NCI-H1417 (cell line): ENCODE data around the gene NPPA.

Experiments used
- DNase-seq, 3 experiments: peaks; one replicate each; lab custom pipeline; 2025; lab: John Stamatoyannopoulos, UW

Gene NPPA

DNA sequence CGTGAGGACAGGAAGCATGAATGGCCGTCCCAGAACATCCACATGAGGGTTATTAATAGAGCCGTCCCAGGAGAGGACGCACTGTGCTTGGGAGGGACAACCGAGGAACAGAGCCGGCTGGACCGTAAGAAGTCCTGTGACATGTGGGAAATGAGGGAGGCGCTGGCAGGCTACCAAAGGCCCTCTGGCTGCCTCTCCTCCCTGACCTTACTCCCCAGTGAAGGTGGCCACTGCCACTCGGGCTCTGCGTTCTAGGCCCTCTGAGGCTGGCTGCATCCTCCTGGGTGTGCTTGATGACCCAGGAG, 26.6 kb upstream of the NPPA start:
- DNase-seq, result no peak

DNA sequence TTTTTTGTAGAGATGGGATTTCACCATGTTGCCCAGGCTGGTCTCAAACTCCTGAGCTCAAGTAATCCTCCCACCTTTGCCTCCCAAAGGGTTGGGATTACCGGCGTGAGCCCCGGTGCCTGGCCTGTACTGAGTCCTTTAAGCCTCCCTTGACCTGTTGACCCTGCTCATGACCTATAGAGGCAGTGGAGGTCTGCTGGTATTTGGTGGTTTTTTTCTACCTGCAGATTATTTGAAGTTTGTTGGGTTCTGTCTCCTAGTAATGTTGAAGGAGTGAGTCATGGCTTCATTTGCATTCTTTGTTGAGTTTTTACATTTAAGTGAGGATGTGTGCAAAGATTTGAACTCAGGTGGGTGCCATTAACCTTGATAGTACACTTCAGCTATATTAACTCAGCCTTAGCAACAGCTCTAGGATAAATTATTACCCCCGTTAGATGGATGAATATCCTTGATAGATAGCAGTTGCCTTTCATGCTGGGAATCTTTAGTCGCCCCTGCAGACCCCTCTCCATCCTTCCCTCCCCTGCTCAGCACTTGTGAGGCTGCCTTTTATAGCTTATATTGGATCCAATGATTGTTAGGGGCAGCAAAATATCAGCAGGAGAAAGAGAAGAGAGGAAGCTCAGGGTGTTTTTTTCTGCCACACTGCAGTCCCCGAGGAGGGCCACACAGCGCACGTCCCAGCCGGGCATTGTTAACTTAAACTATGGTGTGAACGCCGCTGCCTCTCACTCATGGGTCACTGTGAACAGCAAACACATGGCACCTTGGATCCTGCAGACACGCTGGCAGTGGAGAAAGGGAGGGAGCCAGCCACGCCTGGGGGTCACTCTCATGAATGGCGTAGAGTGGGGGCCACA, 26.0 kb upstream of the NPPA start:
- DNase-seq, result no peak

DNA sequence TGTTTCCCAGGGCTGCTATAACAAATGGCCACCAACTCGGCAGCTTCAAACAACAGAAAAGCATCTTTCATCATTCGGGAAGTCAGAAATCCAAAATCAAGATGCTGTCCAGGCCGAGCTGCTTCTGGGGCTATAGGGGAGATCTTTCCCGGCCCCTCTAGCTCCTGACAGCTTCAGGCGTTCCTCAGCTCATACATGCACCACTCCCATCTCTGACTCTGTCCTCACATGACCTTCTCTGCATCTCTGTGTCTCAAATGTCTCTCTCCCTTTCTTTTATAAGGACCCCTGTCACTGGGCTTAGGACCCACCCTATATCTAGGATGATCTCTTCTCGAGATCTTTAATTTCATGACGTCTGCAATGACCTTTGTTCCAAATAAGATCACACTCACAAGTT, 25.0 kb upstream of the NPPA start:
- no peak for DNase-seq

DNA sequence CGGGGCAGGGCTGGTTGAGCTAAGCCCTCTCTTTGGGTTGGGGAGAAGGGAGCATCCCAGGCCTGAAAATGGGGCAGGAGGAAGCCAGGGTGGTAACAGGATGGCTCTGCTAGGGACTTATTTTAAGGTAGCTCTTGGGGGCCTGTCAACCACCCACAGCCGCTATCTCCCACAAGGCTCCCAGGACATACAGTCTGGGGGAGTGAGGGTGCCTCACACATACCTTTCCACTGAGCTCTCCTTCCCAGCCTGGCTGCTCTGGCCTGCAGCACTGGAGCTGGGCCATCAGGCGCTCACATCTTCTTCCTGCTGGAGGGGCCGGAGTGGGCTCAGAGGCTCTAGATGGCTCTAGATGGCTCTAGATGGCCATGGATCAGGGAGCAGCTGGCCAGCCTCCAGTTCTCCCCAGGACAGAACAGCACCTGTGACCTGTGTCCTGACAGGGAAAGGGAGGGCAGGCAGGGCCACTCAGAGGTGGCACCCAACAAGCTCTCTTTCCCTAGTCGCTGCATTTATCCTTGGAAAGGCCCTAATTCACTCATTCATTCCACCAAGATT, 22.1 kb upstream of the NPPA start:
- no peak for DNase-seq

DNA sequence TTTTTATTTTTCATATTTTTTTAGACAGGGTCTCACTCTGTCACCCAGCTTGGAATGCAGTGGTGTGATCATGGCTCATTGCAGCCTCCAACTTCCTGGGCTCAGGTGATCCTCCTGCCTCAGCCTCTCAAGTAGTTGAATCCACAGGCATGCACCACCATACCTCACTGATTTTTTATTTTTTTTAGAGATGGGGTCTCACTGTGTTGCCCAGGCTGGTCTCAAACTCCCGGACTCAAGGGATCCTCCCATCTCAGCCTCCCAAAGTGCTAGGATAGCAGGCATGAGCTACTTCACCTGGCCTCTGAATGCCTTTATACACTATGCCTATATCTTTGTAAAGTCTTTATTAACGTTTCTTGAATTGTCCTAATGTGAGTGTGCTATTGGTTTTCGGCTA, 21.5 kb upstream of the NPPA start:
- DNase-seq, result no peak

DNA sequence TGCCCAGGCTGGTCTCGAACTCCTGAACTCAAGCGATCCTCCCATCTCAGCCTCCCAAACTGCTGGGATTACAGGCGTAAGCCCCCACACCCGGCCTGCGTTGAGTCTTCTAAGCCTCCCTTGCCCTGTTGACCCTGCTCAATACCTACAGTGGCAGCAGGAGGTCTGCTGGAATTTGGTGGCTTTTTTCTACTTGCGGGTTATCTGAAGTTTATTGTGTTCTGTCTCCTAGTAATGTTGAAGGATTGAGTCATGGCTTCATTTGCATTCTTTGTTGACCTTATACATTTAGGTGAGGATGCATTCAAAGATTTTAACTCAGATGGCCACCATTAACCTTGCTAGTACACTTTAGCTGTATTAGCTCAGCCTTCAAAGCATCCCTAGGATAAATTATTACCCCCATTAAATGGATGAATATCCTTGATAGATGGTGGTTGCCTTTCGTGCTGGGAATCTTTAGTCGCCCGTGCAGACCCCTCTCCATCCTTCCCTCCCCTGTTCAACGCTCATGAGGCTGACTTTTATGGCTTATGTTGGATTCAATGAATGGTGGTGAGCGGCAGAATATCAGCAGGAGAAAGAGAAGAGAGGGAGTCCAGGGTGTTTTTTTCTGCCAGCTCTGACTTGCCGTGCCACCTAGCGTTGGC, 20.9 kb upstream of the NPPA start:
- no peak for DNase-seq

DNA sequence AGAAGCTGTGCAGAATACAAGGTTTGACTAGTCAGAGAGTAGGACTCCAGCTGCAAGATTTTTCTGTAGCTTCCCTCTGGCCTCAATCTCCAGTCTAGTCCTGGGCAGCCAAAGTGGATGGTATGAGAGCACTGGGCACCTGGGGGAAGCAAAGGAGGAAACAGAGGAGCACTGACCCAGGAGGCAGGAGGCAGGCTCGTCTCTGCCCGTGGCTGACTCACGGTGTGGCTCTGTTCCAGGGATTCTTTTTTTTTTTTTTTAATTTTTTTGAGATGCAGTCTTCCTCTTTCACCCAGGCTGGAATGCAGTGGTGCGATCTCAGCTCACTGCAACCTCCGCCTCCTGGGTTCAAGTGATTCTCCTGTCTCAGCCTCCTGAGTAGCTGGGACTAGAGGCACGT, 15.3 kb upstream of the NPPA start:
- DNase-seq, result no peak

DNA sequence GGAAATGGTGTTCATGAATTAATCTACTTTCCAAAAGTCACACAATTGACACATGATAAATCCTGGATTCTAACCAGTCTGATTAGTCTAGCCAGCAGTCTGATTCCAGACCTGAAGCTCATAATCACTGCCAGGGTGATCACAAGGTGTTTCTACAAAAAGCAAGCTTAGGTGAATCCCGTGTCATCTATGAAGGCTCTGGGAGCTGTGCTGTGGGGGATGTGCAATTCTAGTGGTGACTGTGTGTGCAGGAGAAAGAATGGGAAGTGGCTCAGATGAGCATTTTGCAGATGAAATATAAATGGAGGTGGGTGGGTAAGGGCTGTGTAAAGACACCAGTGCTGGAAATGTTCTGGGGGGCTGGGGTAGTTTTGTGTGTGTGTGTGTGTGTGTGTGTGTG, 13.0 kb upstream of the NPPA start:
- no peak for DNase-seq

DNA sequence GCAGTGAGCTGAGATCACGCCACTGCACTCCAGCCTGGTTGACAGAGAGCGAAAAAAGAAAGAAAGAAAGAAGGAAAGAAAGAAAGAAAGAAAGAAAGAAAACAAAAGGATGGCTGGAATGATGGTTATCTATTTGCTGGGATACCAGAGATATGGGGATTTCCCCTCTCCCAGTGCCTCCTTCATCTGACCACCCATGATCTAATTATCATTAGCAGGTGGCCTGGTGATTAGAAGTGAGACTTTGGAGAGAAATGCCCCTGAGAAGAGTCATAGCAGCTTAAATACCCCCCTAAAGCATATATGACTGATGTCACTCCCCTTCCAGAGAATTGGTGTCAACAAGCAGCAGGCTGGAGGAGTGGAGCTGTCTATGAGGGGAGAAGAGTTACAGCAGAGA, 12.5 kb upstream of the NPPA start:
- no peak for DNase-seq

DNA sequence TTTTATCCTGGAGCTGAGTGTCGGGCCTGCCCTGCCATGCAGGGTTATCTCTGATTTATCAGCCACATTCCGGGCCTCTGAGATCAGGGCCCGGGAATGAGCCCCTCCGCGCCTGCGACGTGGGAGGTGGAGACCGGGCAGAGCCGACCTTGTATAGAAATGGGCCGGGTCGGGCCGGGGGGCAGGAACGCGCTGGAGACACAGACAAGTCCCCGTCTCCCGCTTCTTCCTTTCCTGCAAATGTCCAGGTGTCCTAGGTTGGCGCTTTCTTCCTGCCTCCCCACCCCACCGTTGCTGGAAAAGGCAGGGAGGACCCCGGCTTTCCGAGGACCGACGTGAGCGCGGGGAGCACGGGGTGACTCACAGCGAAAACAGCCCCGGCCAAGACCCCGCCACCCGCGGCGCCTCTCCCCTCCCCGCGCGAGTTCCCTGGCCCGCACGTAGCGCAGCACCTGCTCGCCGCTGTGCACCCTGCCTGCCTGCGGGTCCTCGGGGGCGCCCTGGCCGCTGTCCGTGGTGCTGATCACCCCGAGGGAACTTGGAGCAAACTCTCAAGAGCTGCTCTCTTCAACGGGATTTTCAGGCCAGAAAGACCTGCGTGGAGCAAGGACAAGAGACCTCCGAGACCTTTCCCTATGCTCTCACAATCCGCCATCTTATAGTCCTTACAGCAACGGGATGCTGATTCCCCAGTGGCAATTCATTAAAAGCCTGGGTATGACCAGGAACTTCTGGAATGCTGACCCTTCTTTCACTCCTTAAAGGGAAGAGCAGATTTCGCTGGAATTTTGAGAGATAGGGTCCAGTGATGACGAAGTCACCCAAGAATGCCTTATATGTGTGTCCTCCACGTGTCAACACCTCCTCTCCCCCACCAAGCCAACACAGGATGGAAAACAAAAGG, 11.6 kb upstream of the NPPA start:
- DNase-seq, result no peak

DNA sequence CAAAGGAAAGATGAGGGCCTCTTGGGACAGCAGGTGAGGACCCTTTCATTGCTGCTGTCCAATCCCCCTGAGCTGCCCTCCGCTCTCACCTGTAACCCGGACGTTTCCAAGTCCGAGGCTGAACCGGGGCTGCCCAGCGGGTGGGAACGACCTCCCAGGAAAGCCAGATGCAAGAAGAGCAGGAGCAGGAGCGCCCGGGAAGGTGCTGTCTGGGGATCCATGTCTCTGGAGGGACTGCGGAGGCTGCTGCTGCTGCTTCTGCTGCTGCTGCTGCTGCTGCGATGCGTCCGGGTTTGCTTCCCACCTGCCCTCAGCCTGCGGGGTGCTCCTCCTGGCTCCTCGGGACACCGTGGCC, 11.0 kb upstream of the NPPA start, which contains the start of gene NPPB:
TSS of gene NPPB (minus strand) at position 333 of the 355 bp plus-strand sequence. CDS start at position 221, 112 bp downstream.
- DNase-seq, result no peak

DNA sequence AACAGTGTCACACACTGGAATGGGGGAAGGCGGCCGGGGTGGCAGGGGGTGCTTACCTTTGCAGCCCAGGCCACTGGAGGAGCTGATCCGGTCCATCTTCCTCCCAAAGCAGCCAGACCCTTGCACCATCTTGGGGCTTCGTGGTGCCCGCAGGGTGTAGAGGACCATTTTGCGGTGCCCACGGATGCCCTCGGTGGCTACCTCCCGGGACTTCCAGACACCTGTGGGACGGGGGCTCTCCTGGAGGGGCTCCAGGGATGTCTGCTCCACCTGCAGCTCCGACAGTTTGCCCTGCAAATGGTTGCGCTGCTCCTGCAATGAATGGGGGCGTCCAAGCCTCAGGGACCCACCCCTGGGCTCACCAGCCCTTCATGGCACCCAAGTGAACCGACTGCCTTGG, 10.6 kb upstream of the NPPA start:
- no peak for DNase-seq

DNA sequence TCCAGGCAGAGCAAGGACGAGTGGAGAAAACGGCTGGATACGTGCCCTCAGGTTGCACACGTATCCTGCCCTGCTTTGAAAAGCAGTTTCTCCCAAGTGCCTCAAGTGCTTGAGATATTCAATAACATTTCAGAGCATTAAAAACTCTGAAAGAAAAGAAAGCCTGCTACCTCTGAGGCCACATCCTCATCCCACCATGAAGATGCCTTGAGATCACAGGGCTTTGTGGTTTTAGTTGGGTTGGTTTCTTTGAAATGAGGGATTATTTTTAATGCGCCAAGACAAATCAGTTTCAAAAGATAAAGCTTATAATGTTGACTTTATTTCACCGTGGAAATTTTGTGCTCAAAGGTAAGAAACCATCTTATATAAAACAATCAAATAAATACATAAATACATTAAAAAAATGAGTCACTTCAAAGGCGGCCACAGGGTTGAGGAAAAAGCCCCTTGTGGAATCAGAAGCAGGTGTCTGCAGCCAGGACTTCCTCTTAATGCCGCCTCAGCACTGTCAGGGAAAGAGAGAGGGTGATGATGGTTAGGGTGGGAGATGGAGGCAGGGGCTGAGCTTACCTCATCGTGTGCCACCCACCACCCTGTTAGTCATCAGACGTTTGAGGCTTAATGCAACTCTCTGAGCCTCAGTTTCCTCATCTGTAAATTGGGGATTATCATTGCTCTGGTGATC, 9.7 kb upstream of the NPPA start:
- DNase-seq, result peak in 1 of 3 experiments; percentile 38

DNA sequence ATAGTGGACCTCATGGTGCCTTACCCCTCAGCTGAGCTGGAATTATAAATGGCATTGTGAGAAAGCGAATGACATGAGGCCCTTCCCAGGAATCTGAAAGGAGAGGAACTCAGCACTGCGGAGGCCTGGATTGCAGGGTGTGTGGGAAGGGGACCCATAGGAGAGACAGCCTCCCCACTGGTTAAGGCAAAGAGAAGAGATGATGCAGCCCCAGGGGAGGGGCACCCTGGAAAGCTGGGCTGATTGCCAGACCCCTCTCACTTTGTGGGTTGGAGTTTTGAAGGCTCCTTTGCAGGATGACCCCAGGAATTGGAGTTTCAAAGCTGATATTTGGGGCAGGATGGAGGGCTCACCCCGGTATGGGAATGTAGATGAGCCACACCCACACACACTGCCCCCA, 9.1 kb upstream of the NPPA start:
- DNase-seq, result no peak

DNA sequence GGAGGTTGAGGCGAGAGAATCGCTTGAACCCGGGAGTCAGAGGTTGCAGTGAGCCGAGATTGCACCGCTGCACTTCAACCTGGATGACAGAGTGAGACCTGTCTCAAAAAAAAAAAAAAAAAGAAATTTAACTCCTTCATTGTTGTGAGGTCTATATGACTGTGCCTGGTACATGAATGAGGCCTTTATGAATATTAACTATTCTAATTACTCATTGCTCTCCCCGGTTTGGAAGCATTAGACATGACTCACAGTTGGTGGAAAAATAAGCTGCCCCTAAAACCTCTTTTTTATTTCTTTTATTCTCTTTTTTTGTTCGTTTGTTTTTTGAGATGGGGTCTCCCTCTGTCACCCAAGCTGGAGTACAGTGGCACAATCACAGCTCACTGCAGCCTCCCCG, 7.8 kb upstream of the NPPA start:
- DNase-seq, result no peak

DNA sequence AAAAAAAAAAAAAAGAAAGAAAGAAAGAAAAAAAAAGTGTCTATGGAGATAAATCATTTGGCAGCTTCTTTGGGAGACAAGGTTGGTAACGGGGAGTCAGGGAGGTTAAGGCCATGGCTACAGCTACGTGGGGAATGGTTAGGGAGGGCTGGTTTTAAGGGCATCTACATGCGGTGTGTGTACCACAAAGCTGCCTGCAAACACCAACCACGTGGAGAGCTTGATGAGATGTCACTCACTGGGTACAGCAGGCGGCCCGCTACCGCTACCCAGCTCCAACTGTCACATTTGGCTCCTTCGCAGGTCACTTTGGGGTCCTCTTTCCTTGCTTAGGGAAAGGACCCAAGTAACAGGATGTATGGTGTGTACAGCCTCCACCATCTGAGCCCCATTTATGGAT, 6.9 kb upstream of the NPPA start:
- no peak for DNase-seq

DNA sequence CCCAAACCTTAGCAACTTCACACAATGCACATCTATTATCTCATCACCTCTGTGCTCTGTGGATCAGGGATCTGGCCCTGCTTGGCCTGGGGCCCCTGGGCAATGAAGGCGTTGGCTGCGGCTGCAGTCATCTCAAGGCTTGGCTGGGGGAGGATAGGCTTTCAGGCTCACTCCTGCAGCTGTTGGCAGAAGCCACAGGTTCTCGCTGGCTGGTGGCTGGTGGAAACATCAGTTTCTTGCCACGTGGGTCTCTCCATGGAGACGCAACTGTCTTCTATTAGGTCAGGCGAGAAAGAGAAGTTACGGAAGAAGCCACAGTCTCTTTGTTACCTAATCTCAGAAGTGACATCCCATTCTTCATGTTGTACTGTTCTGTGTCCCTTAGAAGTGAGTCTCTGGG, 3.6 kb upstream of the NPPA start:
- no peak for DNase-seq

DNA sequence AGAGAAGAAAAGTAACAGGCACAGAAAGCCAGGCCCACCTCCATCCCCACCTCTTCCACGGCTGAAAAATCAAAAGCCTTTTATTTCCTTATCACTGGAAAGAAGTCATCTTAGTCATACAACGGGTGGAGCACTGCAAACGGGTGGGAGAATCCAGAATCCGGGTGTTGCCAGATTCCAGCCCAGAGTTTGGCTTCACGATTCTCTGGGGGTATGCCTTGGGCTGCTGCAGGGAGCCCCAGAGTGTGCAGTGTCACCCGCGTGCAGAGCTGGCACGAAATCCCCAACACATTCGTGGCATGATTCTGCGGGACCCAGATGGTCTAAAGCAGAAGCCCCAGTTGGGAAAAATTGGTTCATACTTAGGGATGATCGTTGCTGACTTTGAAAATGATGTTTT, 2.6 kb upstream of the NPPA start:
- DNase-seq, result no peak

DNA sequence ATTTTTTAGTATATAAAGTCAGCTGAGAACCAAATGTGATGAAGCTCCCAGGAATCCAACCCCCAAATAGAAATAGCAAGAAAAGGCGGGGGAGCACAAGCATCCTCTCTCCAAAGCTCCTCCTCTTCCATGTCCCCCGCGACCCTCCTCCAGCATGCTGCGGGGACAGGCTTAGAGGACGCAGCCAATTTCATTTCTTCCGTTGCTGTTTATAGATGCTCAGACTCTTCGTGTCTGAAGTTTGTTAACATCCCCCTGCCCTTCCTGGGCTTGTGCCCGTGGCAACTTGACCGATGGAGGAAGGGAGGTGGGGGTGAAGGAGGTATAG, 754 bp upstream of the NPPA start:
- no peak for DNase-seq

DNA sequence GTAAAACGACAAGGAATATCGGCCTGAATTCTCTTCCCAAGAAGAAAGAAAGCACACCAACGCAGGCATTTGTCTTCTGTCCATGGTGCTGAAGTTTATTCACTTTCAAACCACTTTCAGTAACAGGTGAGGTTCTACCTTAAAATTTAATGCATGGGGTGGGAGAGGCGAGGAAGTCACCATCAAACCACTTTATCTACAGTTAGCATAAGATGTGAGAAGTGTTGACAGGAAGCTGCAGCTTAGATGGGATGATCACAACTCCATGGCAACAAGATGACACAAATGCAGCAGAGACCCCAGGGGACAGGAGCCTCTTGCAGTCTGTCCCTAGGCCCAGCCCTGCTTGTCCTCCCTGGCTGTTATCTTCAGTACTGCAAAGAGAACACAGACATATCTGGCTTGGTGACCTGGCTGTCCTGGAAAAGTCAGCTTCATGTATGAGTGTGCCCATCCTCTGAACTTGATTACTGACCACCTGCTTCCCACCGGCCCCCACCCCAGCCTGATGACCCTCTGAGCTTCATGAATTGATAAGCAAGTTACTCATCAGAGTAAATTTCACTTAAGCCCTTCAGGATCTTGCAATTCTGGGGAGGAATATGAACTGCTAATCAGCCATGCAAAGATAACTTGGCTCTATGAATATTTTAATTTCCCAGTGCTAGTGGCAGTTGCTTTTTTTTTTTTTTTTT, 1.8 kb downstream of the NPPA start:
- peak in 1 of 3 experiments; percentile 2 for DNase-seq
